ACHN (cell line): ENCODE data around the gene AFF1.
A peak's percentile ranks its signal among the peaks of the same experiment; 100 is the strongest.
"Not testable (repeated sequence)": the region's sequence is repeated elsewhere in the genome, so short reads cannot be mapped to it uniquely, and the experiment has no call there.

Experiments used
- DNase-seq: peaks from one replicate; pipeline ENCODE4 v3.0.0-alpha.2; 2015
- in situ Hi-C: cut with HindIII; loops from 2 replicates; pipeline ENCODE4 v1.10.0; 2017; ENCODE audit warnings: low sequenced_read_pairs, low pct_ligation_motif_present, low pct_unique_long_range_greater_than_20kb

AFF1 gene

GRCh38 chr4:86970447-86971354, 35.9 kb downstream of the AFF1 start:
- DNase-seq: no peak
- in situ Hi-C loops: no loop called here

GRCh38 chr4:86971355-86971683, 36.5 kb downstream of the AFF1 start:
- in situ Hi-C loops: no loop called here
- no peak for DNase-seq

GRCh38 chr4:86972997-86973396, 38.2 kb downstream of the AFF1 start:
- no peak for DNase-seq
- in situ Hi-C loops: no loop called here

GRCh38 chr4:86973668-86974067, 38.9 kb downstream of the AFF1 start:
- in situ Hi-C loops: no loop called here
- no peak for DNase-seq

GRCh38 chr4:86974551-86974994, 39.8 kb downstream of the AFF1 start:
- in situ Hi-C loops: no loop called here
- DNase-seq: no peak

GRCh38 chr4:86975927-86976326, 41.1 kb downstream of the AFF1 start:
- DNase-seq: no peak
- in situ Hi-C loops: no loop called here

DNA sequence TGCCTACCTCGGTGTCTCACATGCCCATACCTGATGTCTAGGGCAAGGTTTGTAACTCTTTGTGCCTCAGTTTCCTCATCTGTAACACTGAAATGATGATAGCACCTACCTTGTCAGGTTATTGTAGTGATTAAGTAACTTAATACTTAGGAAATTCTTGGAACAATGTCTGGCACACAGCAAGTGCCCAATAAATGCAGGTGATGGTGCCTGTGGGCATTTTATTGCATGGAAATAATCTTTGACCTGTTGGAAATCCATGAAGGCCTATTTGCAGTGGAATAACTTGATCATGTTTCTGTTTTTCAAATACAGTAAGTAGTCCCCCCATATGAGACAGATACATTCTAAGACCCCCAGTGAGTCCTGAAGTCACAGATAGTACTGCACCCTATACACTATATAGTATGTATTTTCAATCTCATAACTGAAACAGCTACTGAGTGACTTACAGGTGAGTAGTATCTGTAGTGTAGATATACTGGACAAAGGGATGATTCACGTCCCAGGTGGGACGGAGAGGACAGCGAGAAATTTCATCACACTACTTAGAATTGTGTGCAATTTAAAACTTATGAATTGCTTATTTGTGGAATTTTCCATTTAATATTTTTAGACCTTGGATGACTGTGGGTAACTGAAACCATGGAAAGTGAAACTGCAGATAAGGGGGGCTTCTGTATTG, 42.1 kb downstream of the AFF1 start:
- DNase-seq: no peak
- in situ Hi-C loops: no loop called here

GRCh38 chr4:86977621-86978184, 42.9 kb downstream of the AFF1 start:
- DNase-seq: peak; percentile 66
- in situ Hi-C loops: no loop called here

- in situ Hi-C loops: no loop called here
- no peak for DNase-seq
Measured at GRCh38 chr4:86978709-86979108, 43.9 kb downstream of the AFF1 start.

- DNase-seq: no peak
- in situ Hi-C loops: no loop called here
Measured at GRCh38 chr4:86980230-86980629, 45.4 kb downstream of the AFF1 start.

DNA sequence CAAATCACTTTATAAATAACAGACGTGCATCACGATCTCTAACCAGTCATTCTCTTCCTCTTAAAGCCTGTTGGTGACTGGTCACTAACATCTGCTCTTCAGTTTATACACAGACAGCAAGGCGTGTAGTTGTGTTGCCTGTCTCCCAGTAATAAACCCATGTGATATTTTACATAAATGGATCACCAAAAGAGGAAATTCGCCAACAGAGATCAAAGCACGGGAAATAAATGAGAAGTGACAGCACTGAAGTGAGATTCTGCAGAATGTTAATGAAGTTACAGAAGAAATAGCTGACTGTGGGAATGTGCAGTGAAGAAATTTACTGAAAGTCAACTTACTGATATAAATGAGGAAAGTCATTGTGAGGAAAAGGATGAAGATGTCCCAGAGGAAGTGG, 47.0 kb downstream of the AFF1 start:
- no peak for DNase-seq
- in situ Hi-C loops: no loop called here

- DNase-seq, in situ Hi-C loops: not testable (repeated sequence)
Measured at GRCh38 chr4:86985852-86986251, 51.0 kb downstream of the AFF1 start.

GRCh38 chr4:86989658-86990057, 54.8 kb downstream of the AFF1 start:
- in situ Hi-C loops, DNase-seq: not testable (repeated sequence)

DNA sequence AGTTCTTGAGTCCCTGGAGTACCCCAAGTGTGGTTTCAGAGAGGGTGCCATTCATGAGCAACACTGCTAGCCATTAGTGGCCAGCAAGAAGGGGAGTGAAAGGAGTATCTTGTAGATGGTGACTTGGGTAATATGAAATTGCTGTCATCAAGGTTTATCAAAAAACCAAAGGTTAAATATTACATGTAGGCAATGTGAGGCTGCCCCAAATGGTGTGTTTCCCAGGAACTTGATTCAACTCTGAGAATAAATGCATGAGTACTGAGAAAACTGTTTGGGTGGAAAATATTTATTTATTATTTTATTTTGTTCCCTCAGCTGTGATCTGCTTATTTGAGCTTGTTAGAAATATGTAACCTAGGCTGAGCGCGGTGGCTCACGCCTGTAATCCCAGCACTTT, 55.7 kb downstream of the AFF1 start:
- in situ Hi-C loops: no loop called here
- DNase-seq: no peak

- in situ Hi-C loops: no loop called here
- no peak for DNase-seq
Measured at GRCh38 chr4:86991994-86992393, 57.2 kb downstream of the AFF1 start.

DNA sequence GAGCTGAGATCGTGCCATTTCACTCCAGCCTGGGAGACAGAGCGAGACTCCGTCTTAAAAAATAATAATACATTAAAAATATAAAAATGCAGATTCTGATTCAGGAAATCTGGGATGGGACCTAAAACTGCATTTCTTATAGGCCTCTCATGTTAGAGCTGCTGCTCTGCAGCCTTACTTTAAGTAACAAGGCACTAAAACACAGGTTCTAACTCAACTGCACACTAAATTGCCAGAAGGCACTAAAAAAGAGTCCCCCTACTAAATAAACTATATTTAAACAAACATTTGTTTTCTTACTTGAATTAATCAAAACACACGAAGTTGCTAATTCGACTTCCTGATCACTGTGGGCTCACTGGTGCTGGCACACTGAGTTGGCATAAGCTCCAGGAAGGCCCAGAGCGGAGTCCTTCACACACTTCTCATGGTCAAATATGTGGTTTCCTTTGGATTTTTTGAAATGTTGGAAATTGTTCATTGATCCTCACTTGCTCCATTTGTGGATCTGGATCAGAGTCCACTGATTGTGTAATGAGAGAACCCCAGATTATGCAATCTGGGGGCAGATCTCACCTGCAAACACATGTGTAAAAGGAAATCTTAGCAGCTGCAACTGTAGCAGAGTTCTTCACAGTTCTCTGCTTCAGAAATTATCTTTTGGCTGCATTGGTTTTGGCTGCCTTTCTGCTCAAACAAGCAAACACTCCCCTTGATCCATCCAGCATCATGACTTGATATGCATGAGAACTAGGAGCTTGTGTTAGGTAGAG, 59.3 kb downstream of the AFF1 start:
- DNase-seq: no peak
- in situ Hi-C loops: no loop called here

GRCh38 chr4:86994686-86995085, 59.9 kb downstream of the AFF1 start:
- in situ Hi-C loops: no loop called here

GRCh38 chr4:86996510-86996909, 61.7 kb downstream of the AFF1 start:
- in situ Hi-C loops, DNase-seq: not testable (repeated sequence)

More at GRCh38 chr4:86994686-86995085, 59.9 kb downstream of the AFF1 start:
- no peak for DNase-seq

DNA sequence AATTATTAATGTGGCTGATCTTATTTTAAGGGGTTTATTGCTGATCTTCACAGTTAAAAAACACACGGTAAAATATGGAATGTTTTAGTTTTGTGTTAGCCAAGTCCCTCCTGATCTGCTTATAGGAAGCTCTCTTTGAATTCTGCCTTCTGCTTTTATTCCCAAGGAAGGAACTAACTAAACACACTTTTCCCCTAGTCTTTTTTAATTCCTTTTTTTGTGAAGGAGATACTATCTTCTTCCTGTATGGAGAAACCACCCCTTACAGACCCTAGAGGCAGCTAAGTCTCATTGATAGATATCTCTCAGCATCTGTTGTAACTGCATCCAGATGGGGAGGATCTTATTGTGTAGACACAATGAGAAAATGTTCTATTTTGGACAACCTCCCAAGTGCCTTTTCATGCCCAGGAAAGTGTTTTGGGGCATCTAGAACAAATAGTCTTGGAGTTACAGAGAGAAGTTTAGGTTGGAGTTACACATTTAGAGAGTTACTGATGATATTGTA, 64.4 kb downstream of the AFF1 start:
- no peak for DNase-seq
- in situ Hi-C loops: no loop called here
